Right cardiac atrium (tissue), 5 donors: ENCODE measurements around the gene SLC30A2. TPM values are rescaled to one million over a fixed set of nuclear protein-coding genes. Genes with fewer than 3 reads are reported as not detected.
A peak's percentile ranks its signal among the peaks of the same experiment; 100 is the strongest.

Source experiments
- ATAC-seq, 2 donors: fragments of 200-7000 bp; cut with Tn5 transposase; one replicate each; pipeline versions ENCODE4 v1.8.0 to v1.9.1; 2020; ENCODE audit warnings: moderate library complexity in 2 of 2, mild to moderate bottlenecking in 1 of 2
- DNase-seq, 3 donors: peaks; one replicate each; pipeline ENCODE4 v3.0.0-alpha.2; 2020
- H3K27ac ChIP-seq: one replicate; pipeline ENCODE4 v1.5.1; 2013; ENCODE audit warnings: mild to moderate bottlenecking, low read length, control low read depth, moderate library complexity
- H3K27me3 ChIP-seq: one replicate; pipeline ENCODE4 v1.6.1; 2013; ENCODE audit not compliant: control insufficient read depth, insufficient read depth
- H3K4me1 ChIP-seq: one replicate; pipeline ENCODE4 v1.6.1; 2013; ENCODE audit warnings: low read length; ENCODE audit not compliant: control insufficient read depth, insufficient read depth
- H3K4me3 ChIP-seq: one replicate; pipeline ENCODE4 v1.5.1; 2013; ENCODE audit warnings: low read length, control low read depth
- H3K9me3 ChIP-seq: one replicate; pipeline ENCODE4 v1.6.1; 2013; ENCODE audit warnings: low read length; ENCODE audit not compliant: control insufficient read depth
- WGBS: extraction: QIAGEN DNeasy Blood & Tissue Kit; methylation state at CpG from one replicate; pipeline ENCODE4 v1.1.7; 2013; 5-methylcytosine and 5-hydroxymethylcytosine counted together
- intact Hi-C, 4 donors: fragments of 100-400 bp; cut with DNase I; formaldehyde crosslinking; loops; one replicate each; pipeline versions ENCODE4 v1.11.0 to v1.14.0; 2022 to 2023
- polyA plus RNA-seq: library from polyadenylated mRNA; stranded (reverse); fragments of 200-250 nt; gene quantifications from one replicate; pipeline ENCODE4 v1.2.3, GENCODE V29; 2013
- total RNA-seq, 4 donors: library from RNA; stranded (reverse); fragmentation: NEBNext Ultra II Directional; extraction: Animal tissue kit (Norgen Biotek cat#: 25700); gene quantifications; one replicate each; pipeline ENCODE4 v1.2.1, GENCODE V29; 2021
- donor health status: healthy with polysubstance abuse.
- donor health status: DM: no; HTN: yes; CAD: no.
- donor health status: DM: no; HTN: no; CAD: no.
- donor health status: DM: no; HTN: yes; CAD: no; lungs with severe emphysema.
- donor health status: DM: yes; HTN: yes; CAD: no.

SLC30A2 gene
- total and polyA plus RNA-seq, 5 donors, result 0.24 to 0.48 (median 0.37) TPM

- DNase-seq (no peak), ATAC-seq (no peak)
- WGBS, result 83% methylated on average over 6 of the region's 6 CpGs
- intact Hi-C loops, result loop anchor here (5.0 to 10.0 kb wide), 5 partner anchors 64 to 1334 kb away; partner anchors contain the start of gene FAM110D (in 1 of the 4)
- Histone ChIP-seq H3K9me3 (no peaks in the 10 kb centered on the region), H3K4me1 (no peaks in the 10 kb centered on the region), H3K4me3 (no peak overlapping the region), H3K27ac (peak overlapping the region; percentile 11), H3K27me3 (no peaks in the 10 kb centered on the region)
Observed at GRCh38 chr1:26038477-26038876, 7.4 kb downstream of the SLC30A2 start.

- Histone ChIP-seq H3K4me1 (no peaks in the 10 kb centered on the region), H3K9me3 (no peaks in the 10 kb centered on the region), H3K27me3 (no peaks in the 10 kb centered on the region), H3K4me3 (no peak overlapping the region), H3K27ac (peak overlapping the region; percentile 11)
- WGBS, result 55% methylated on average over 6 of the region's 6 CpGs
- DNase-seq (no peak), ATAC-seq (no peak)
- intact Hi-C loops, result loop anchor here (5.0 to 10.0 kb wide), 5 partner anchors 64 to 1333 kb away; partner anchors contain the start of gene FAM110D (in 1 of the 4)
Observed at GRCh38 chr1:26037904-26038303, 8.0 kb downstream of the SLC30A2 start.

GRCh38 chr1:26036756-26037281 lies 9.1 kb downstream of the SLC30A2 start:
- no peak for ATAC-seq
- Histone ChIP-seq H3K4me1 (no peaks in the 10 kb centered on the region), H3K4me3 (no peak overlapping the region), H3K9me3 (no peaks in the 10 kb centered on the region), H3K27me3 (no peaks in the 10 kb centered on the region), H3K27ac (peak overlapping the region; percentile 81)
- DNase-seq, result no peak
- intact Hi-C loops, result loop anchor here (5.0 to 10.0 kb wide), 5 partner anchors 65 to 1332 kb away; partner anchors contain the start of gene FAM110D (in 1 of the 4)
- 69% methylated on average over 10 of the region's 11 CpGs for WGBS

- DNase-seq (peak; percentile 83 to 92 (median 91)), ATAC-seq (peak; percentile 91)
- Histone ChIP-seq H3K27ac (peak overlapping the region; percentile 81), H3K4me3 (peak overlapping the region; percentile 61), H3K4me1 (no peaks in the 10 kb centered on the region), H3K27me3 (no peaks in the 10 kb centered on the region), H3K9me3 (no peaks in the 10 kb centered on the region)
- WGBS, result 8% methylated on average over 39 of the region's 39 CpGs
- intact Hi-C loops, result loop anchor here (5.0 to 10.0 kb wide), 5 partner anchors 66 to 1331 kb away; partner anchors contain the start of gene FAM110D (in 1 of the 4)
Observed at GRCh38 chr1:26035959-26036755, 9.8 kb downstream of the SLC30A2 start.

- Histone ChIP-seq H3K9me3 (no peaks in the 10 kb centered on the region), H3K4me3 (peak overlapping the region; percentile 61), H3K4me1 (no peaks in the 10 kb centered on the region), H3K27me3 (no peaks in the 10 kb centered on the region), H3K27ac (peak overlapping the region; percentile 59)
- DNase-seq (peak; percentile 95 to 98 (median 97)), ATAC-seq (peak; percentile 93 to 95)
- intact Hi-C loops, result loop anchor here (5.0 to 10.0 kb wide), 5 partner anchors 67 to 1331 kb away; partner anchors contain the start of gene FAM110D (in 1 of the 4)
- under 1% methylated on average over 60 of the region's 60 CpGs for WGBS
Observed at GRCh38 chr1:26035203-26035958, 10.5 kb downstream of the SLC30A2 start.

- Histone ChIP-seq H3K27me3 (no peaks in the 10 kb centered on the region), H3K4me1 (no peaks in the 10 kb centered on the region), H3K27ac (peak overlapping the region; percentile 57), H3K9me3 (no peaks in the 10 kb centered on the region), H3K4me3 (peak overlapping the region; percentile 61)
- no peak for DNase-seq
- WGBS, result 13% methylated on average over 15 of the region's 15 CpGs
- no peak for ATAC-seq
- intact Hi-C loops, result loop anchor here (5.0 to 10.0 kb wide), 5 partner anchors 68 to 1330 kb away; partner anchors contain the start of gene FAM110D (in 1 of the 4)
Observed at GRCh38 chr1:26034504-26035202, 11.3 kb downstream of the SLC30A2 start.

GRCh38 chr1:26032656-26033357 lies 13.1 kb downstream of the SLC30A2 start:
- Histone ChIP-seq H3K4me1 (no peaks in the 10 kb centered on the region), H3K27ac (no peak overlapping the region), H3K9me3 (no peaks in the 10 kb centered on the region), H3K27me3 (no peaks in the 10 kb centered on the region), H3K4me3 (no peak overlapping the region)
- no peak for ATAC-seq
- no peak for DNase-seq
- 84% methylated on average over 12 of the region's 12 CpGs for whole genome bisulfite sequencing
- intact Hi-C loops, result loop anchor here in 3 of 4 donors (5.0 to 10.0 kb wide), 3 partner anchors 112 to 1328 kb away; no protein-coding TSS in a partner anchor

GRCh38 chr1:26031611-26032220 lies 14.2 kb downstream of the SLC30A2 start:
- H3K4me1 ChIP-seq, result no peaks in the 10 kb centered on the region
- intact Hi-C loops, result loop anchor here in 3 of 4 donors (5.0 to 10.0 kb wide), 3 partner anchors 113 to 1327 kb away; no protein-coding TSS in a partner anchor
- no peaks in the 10 kb centered on the region for H3K9me3 ChIP-seq
- no peak overlapping the region for H3K27ac ChIP-seq
- ATAC-seq (no peak), DNase-seq (no peak)
- H3K27me3 ChIP-seq, result no peaks in the 10 kb centered on the region
- no peak overlapping the region for H3K4me3 ChIP-seq
- 62% methylated on average over 3 of the region's 3 CpGs for WGBS

- intact Hi-C loops, result loop anchor here in 3 of 4 donors (5.0 to 10.0 kb wide), 3 partner anchors 114 to 1326 kb away; no protein-coding TSS in a partner anchor
- Histone ChIP-seq H3K27me3 (no peaks in the 10 kb centered on the region), H3K9me3 (no peaks in the 10 kb centered on the region), H3K4me3 (no peak overlapping the region), H3K27ac (no peak overlapping the region), H3K4me1 (no peaks in the 10 kb centered on the region)
- no peak for ATAC-seq
- no peak for DNase-seq
- 88% methylated on average over 4 of the region's 4 CpGs for WGBS
Observed at GRCh38 chr1:26031196-26031595, 14.7 kb downstream of the SLC30A2 start.
